Tibial nerve (tissue), 3 donors: Measurements from ENCODE around the gene RARS1.

Source experiments
- CTCF ChIP-seq, 5 experiments: fragments of 200-600 bp in 3 of 5; fragments of 450-650 bp in 2 of 5; sonication (generic) in 3 of 5; IDR thresholded peaks; one replicate each; pipeline ENCODE4 v1.5.1; 2016 to 2019; ENCODE audit warnings: antibody characterized with exemption in 5 of 5, mild to moderate bottlenecking in 3 of 5, moderate library complexity in 2 of 5
- POLR2A ChIP-seq, 2 donors: fragments of 450-650 bp; IDR thresholded peaks; one replicate each; pipeline ENCODE4 v1.6.1; 2017; ENCODE audit warnings: antibody characterized with exemption in 2 of 2, mild to moderate bottlenecking in 2 of 2, moderate library complexity in 2 of 2

- TF ChIP-seq CTCF (IDR thresholded peaks at IDR 0.05) (no peak), POLR2A (IDR thresholded peaks at IDR 0.05) (no peak)
Measured at GRCh38 chr5:168460606-168461005, 25.7 kb upstream of the RARS1 start.
